HepG2 (cell line): Measurements from ENCODE around the gene AMZ2. TPM values are rescaled to one million over a fixed set of nuclear protein-coding genes. Genes with fewer than 3 reads are reported as not detected.

Experiments used
- ATAD3A ChIP-seq: sonication (generic); formaldehyde crosslinking; IDR thresholded peaks from 2 replicates; pipeline ENCODE4 v1.4.0; 2020; ENCODE audit warnings: missing genetic modification reagents
- BATF2 ChIP-seq: sonication (generic); formaldehyde crosslinking; IDR thresholded peaks from 2 replicates; pipeline ENCODE4 v1.8.0; 2022; ENCODE audit warnings: mild to moderate bottlenecking, missing genetic modification reagents, moderate library complexity
- DR1 ChIP-seq: sonication (generic); formaldehyde crosslinking; IDR thresholded peaks from 2 replicates; pipeline ENCODE4 v1.8.0; 2021; ENCODE audit warnings: mild to moderate bottlenecking, missing genetic modification reagents, inconsistent platforms
- GATAD2A ChIP-seq: IDR thresholded peaks from 2 replicates; pipeline ENCODE4 v1.6.1; 2016
- MED13 ChIP-seq: sonication (generic); formaldehyde crosslinking; IDR thresholded peaks from 2 replicates; pipeline ENCODE4 v1.5.0; 2020; ENCODE audit warnings: missing genetic modification reagents
- MNT ChIP-seq: fragments of 450-650 bp; IDR thresholded peaks from 2 replicates; pipeline ENCODE4 v1.6.1; 2016
- NFIC ChIP-seq: IDR thresholded peaks from 2 replicates; pipeline ENCODE4 v1.6.1; 2012; ENCODE audit warnings: mild to moderate bottlenecking, low read length, inconsistent platforms
- NR3C1 ChIP-seq: sonication (generic); formaldehyde crosslinking; IDR thresholded peaks from 2 replicates; pipeline ENCODE4 v1.4.0; 2020; ENCODE audit warnings: missing genetic modification reagents
- PAXIP1 ChIP-seq: sonication (generic); formaldehyde crosslinking; conservative IDR thresholded peaks from 2 replicates; pipeline ENCODE4 v1.4.0; 2020; ENCODE audit warnings: mild to moderate bottlenecking, missing genetic modification reagents, moderate library complexity
- POLR2A ChIP-seq, 2 experiments: IDR thresholded peaks; 2 replicates each; pipeline ENCODE4 v1.6.1; 2011; ENCODE audit warnings: low read depth in 2 of 2, low read length in 2 of 2, mild to moderate bottlenecking in 1 of 2, moderate library complexity in 1 of 2; ENCODE audit not compliant: insufficient read depth in 1 of 2
- REPIN1 ChIP-seq: sonication (generic); formaldehyde crosslinking; IDR thresholded peaks from 2 replicates; pipeline ENCODE4 v1.8.0; 2022; ENCODE audit warnings: missing genetic modification reagents, low read depth, mild to moderate bottlenecking, borderline replicate concordance
- RNF219 ChIP-seq: sonication (generic); formaldehyde crosslinking; IDR thresholded peaks from 2 replicates; pipeline ENCODE4 v1.5.0; 2020; ENCODE audit warnings: mild to moderate bottlenecking, missing genetic modification reagents
- SATB2 ChIP-seq: sonication (generic); formaldehyde crosslinking; IDR thresholded peaks from 2 replicates; pipeline ENCODE4 v1.5.0; 2020; ENCODE audit warnings: missing genetic modification reagents
- ZEB1 ChIP-seq: IDR thresholded peaks from 2 replicates; pipeline ENCODE4 v1.6.1; 2012; ENCODE audit warnings: mild to moderate bottlenecking, low read depth, inconsistent platforms; ENCODE audit not compliant: insufficient replicate concordance
- ZFAT ChIP-seq: sonication (generic); formaldehyde crosslinking; conservative IDR thresholded peaks from 2 replicates; pipeline ENCODE4 v1.8.1; 2023; ENCODE audit warnings: missing genetic modification reagents, inconsistent platforms
- ZNF569 ChIP-seq: sonication (generic); formaldehyde crosslinking; IDR thresholded peaks from 2 replicates; pipeline ENCODE4 v1.5.0; 2020; ENCODE audit warnings: mild to moderate bottlenecking, missing genetic modification reagents, moderate library complexity, borderline replicate concordance
- ZNF674 ChIP-seq: sonication (generic); formaldehyde crosslinking; IDR thresholded peaks from 2 replicates; pipeline ENCODE4 v1.5.0; 2020; ENCODE audit warnings: low read depth, mild to moderate bottlenecking, missing genetic modification reagents
- ZNF841 ChIP-seq: sonication (generic); formaldehyde crosslinking; IDR thresholded peaks from 2 replicates; pipeline ENCODE4 v1.8.1; 2023; ENCODE audit warnings: missing genetic modification reagents, borderline replicate concordance
- polyA plus RNA-seq, 8 experiments: library from polyadenylated mRNA; depleted of rRNA in 3 of 8; stranded (reverse) in 7 of 8; unstranded in 1 of 8; fragments of >200 nt; fragmentation: Illumina TruSeq in 4 of 8; extraction: Trizol in 4 of 8; gene quantifications; 2 replicates each; pipeline versions ENCODE4 v1.2.1 to v1.2.3, GENCODE V29; 2011 to 2016; ENCODE audit warnings: low read depth in 4 of 8, missing spikeins in 1 of 8, mixed read lengths in 1 of 8; ENCODE audit not compliant: insufficient read depth in 1 of 8
- total RNA-seq, 5 experiments: library from RNA; depleted of rRNA; stranded (reverse); fragments of >200 nt; fragmentation: Illumina TruSeq; extraction: Trizol; gene quantifications; 2 replicates each; pipeline ENCODE4 v1.2.3, GENCODE V29; 2016; ENCODE audit warnings: low read depth in 1 of 5

Gene AMZ2
- total and polyA plus RNA-seq, 2 of the 13 experiments (the other 11 are each of a cell fraction or from before 2014, with no cell fraction given): 86.9 to 90.2 TPM

GRCh38 chr17:68291836-68292688 is 44.2 kb downstream of the AMZ2 start (continued):
- no peak for TF ChIP-seq RNF219 (CRISPR knock-in tag)
- TF ChIP-seq NFIC: no peak
- no peak for TF ChIP-seq SATB2 (CRISPR knock-in tag)
- TF ChIP-seq MNT: no peak
- TF ChIP-seq DR1: 0 out of 2 replicates have a peak, but pooled peaks have one; percentile 5
- no peak for TF ChIP-seq MED13
- peak in 1 of 2 experiments; percentile 34; a peak in 3 of 4 replicates for TF ChIP-seq POLR2A (IDR thresholded peaks at IDR 0.05; ENCODE audit: insufficient read depth in 1 of 2, low read depth in 2 of 2, low read length in 2 of 2)
- no peak; the same call in none of the 2 replicates for TF ChIP-seq GATAD2A (CRISPR knock-in tag)
- TF ChIP-seq BATF2: no peak
- no peak for TF ChIP-seq ZFAT (CRISPR knock-in tag)
- TF ChIP-seq REPIN1 (CRISPR knock-in tag): peak; percentile 37; the same call in 1 of the 2 replicates
- TF ChIP-seq NR3C1 (CRISPR knock-in tag): no peak
- TF ChIP-seq ZNF569 (CRISPR knock-in tag): no peak
- peak; percentile 38 for TF ChIP-seq ZEB1
- TF ChIP-seq ZNF841: no peak
- TF ChIP-seq ATAD3A (CRISPR knock-in tag): no peak
- TF ChIP-seq ZNF674 (CRISPR knock-in tag): no peak
- peak; percentile 27 for TF ChIP-seq PAXIP1 (CRISPR knock-in tag)
